GM12878 (cell line): ENCODE data around the gene NAALADL1. TPM values are rescaled to one million over a fixed set of nuclear protein-coding genes. Genes with fewer than 3 reads are reported as not detected.

ENCODE experiments used
- ATAC-seq: fragments of 200-7000 bp; cut with Tn5 transposase; 3 replicates; pipeline ENCODE4 v1.9.1; 2020; ENCODE audit warnings: mild to moderate bottlenecking, moderate library complexity
- BruUV-seq: library from RNA; stranded (reverse); fragments of 400-500 nt; replicated peaks from 2 replicates; lab custom pipeline; 2021; lab: Mats Ljungman, UMichigan
- CTCF ChIA-PET: fragments of 300-600 bp; sonication (Branson Sonifier 250); formaldehyde crosslinking; extraction: SDS; loops from one replicate; lab custom pipeline; 2021; ENCODE audit warnings: inconsistent platforms; lab: Yijun Ruan, JAX
- POLR2A ChIA-PET: fragments of 350-600 bp; formaldehyde crosslinking; extraction: SDS; loops from one replicate; lab custom pipeline; 2021; ENCODE audit warnings: inconsistent platforms; lab: Charles Lee
- RAD21 ChIA-PET: fragments of 300-600 bp; sonication (Branson Sonifier 250); formaldehyde crosslinking; loops from one replicate; lab custom pipeline; 2023; ENCODE audit warnings: antibody characterized with exemption; ENCODE audit not compliant: unreplicated experiment; lab: Charles Lee
- SMC1A ChIA-PET: fragments of 300-600 bp; sonication (Branson Sonifier 250); formaldehyde crosslinking; loops from one replicate; lab custom pipeline; 2023; ENCODE audit not compliant: unreplicated experiment, uncharacterized antibody; lab: Charles Lee
- DNase-seq: peaks from one replicate; pipeline ENCODE4 v3.0.0-alpha.2; 2011; ENCODE audit warnings: low read depth, low spot score
- FAIRE-seq: peaks from 3 replicates; lab custom pipeline; 2011; peaks lifted over from hg19 to GRCh38; lab: Jason Lieb, UNC
- H2AFZ ChIP-seq: 2 replicates; pipeline ENCODE4 v1.6.0; 2011; ENCODE audit warnings: low read depth, low read length, control low read depth; ENCODE audit not compliant: control insufficient read depth
- H3K27ac ChIP-seq: 2 replicates; pipeline ENCODE4 v1.5.1; 2011; ENCODE audit warnings: control low read depth; ENCODE audit not compliant: control insufficient read depth, insufficient read depth
- H3K27me3 ChIP-seq, 2 experiments: replicated peaks in 1 of 2; 2 replicates each; pipeline versions ENCODE4 v1.6.0 to v1.6.1; 2011; ENCODE audit warnings: low read length in 1 of 2; ENCODE audit not compliant: control insufficient read depth in 2 of 2, insufficient read depth in 2 of 2
- H3K36me3 ChIP-seq, 2 experiments: 2 replicates each; pipeline ENCODE4 v1.5.1; 2011; ENCODE audit warnings: low read length in 1 of 2; ENCODE audit not compliant: control insufficient read depth in 2 of 2, insufficient read depth in 2 of 2
- H3K4me1 ChIP-seq: 2 replicates; pipeline ENCODE4 v1.6.1; 2011; ENCODE audit warnings: mild to moderate bottlenecking, low read length, moderate library complexity, mixed read lengths; ENCODE audit not compliant: control insufficient read depth, insufficient read depth
- H3K4me2 ChIP-seq: 2 replicates; pipeline ENCODE4 v1.6.0; 2011; ENCODE audit warnings: control low read depth; ENCODE audit not compliant: control insufficient read depth, insufficient read depth
- H3K4me3 ChIP-seq: fragments of 200-600 bp; sonication (generic); 2 replicates; pipeline ENCODE4 v1.5.1; 2016
- H3K79me2 ChIP-seq: 2 replicates; pipeline ENCODE4 v1.6.0; 2011; ENCODE audit warnings: low read length; ENCODE audit not compliant: control insufficient read depth, insufficient read depth
- H3K9ac ChIP-seq: 2 replicates; pipeline ENCODE4 v1.8.0; 2011; ENCODE audit warnings: low read length, control low read depth, mixed read lengths; ENCODE audit not compliant: control insufficient read depth, insufficient read depth
- H3K9me3 ChIP-seq: replicated peaks from 3 replicates; pipeline ENCODE4 v1.5.1; 2011; ENCODE audit warnings: mild to moderate bottlenecking, low read length; ENCODE audit not compliant: control insufficient read depth, insufficient read depth
- H4K20me1 ChIP-seq: 2 replicates; pipeline ENCODE4 v1.6.0; 2011; ENCODE audit not compliant: control insufficient read depth, insufficient read depth
- SRF ChIP-seq, 2 experiments: IDR thresholded peaks; 2 replicates each; pipeline ENCODE4 v1.6.1; 2011; ENCODE audit warnings: low read depth in 2 of 2, low read length in 2 of 2, mild to moderate bottlenecking in 1 of 2, moderate library complexity in 1 of 2
- SUZ12 ChIP-seq: fragments of 200-600 bp; sonication (generic); IDR thresholded peaks from one replicate; pipeline ENCODE4 v1.6.1; 2018; ENCODE audit warnings: antibody characterized with exemption, mild to moderate bottlenecking; ENCODE audit not compliant: unreplicated experiment
- WGBS: methylation state at CpG from one replicate; pipeline ENCODE4 v1.1.6; 2016; ENCODE audit warnings: low lambda C conversion rate; ENCODE audit not compliant: insufficient replicate concordance, insufficient coverage; ENCODE audit errors: missing lambda C conversion rate; 5-methylcytosine and 5-hydroxymethylcytosine counted together
- in situ Hi-C: fragments of 300-500 bp; cut with MboI; formaldehyde crosslinking; loops from 9 replicates; pipeline ENCODE4 v1.14.3; 2018; ENCODE audit warnings: mixed read lengths
- intact Hi-C: fragments of 100-400 bp; cut with micrococcal nuclease; formaldehyde crosslinking; loops from one replicate; pipeline ENCODE4 v1.14.2; 2022; ENCODE audit not compliant: unreplicated experiment
- polyA plus RNA-seq, 11 experiments: library from polyadenylated mRNA; depleted of rRNA in 4 of 11; unstranded in 6 of 11; stranded (reverse) in 5 of 11; fragments of >200 nt; fragmentation: Nextera tagmentation in 4 of 11; fragmentation: Illumina TruSeq in 1 of 11; extraction: Ambion mirVana in 4 of 11; extraction: Trizol in 1 of 11; gene quantifications; 1 replicate in 1 of 11; 2 replicates in 10 of 11; pipeline versions ENCODE4 v1.2.1 to v1.2.3, GENCODE V29; 2011 to 2016; ENCODE audit warnings: inconsistent platforms in 2 of 11, missing spikeins in 2 of 11, low read depth in 1 of 11
- total RNA-seq, 4 experiments: library from RNA; depleted of rRNA in 3 of 4; stranded (reverse); fragments of >200 nt in 3 of 4; fragmentation: Illumina TruSeq in 1 of 4; extraction: Trizol in 1 of 4; gene quantifications; 2 replicates each; pipeline versions ENCODE4 v1.2.1 to v1.2.3, GENCODE V29; 2013 to 2021
- TF ChIP-seq, protein P1 (sequence below): fragments of 450-650 bp; IDR thresholded peaks from 2 replicates; pipeline ENCODE4 v1.6.1; 2018; ENCODE audit warnings: mild to moderate bottlenecking, low read depth, moderate library complexity; ENCODE audit not compliant: partially characterized antibody

Gene NAALADL1
- total and polyA plus RNA-seq, 10 of the 15 experiments (the other 5 are each of a cell fraction or from before 2014, with no cell fraction given) = 0.77 to 5.5 (median 1.5) TPM

DNA sequence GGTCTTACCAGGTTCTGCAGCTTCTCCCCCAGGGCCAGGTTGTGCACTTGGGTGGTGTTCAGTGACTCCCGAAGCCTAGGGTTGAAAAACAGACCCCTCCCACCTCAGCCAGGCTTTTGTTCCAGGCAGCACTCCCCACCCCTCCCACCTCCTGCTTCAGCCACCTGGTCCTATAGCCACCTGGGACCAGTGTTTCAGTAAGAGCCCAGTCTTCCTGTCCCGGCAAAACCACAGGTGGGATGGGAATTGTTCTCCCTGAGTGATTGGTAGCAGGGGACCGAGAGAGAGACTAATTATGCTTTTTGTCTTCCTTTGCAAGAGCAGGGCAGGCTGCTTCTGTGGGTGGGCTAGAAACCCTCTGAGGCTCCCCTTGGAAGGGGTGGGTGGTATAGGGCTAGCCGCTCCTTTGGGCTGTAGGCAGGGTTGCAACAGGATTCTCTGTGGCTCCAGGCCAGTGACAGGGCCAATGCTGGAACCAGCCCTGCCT is 8.5 kb upstream of the NAALADL1 start (continued):
- TF ChIP-seq, protein P1, sequence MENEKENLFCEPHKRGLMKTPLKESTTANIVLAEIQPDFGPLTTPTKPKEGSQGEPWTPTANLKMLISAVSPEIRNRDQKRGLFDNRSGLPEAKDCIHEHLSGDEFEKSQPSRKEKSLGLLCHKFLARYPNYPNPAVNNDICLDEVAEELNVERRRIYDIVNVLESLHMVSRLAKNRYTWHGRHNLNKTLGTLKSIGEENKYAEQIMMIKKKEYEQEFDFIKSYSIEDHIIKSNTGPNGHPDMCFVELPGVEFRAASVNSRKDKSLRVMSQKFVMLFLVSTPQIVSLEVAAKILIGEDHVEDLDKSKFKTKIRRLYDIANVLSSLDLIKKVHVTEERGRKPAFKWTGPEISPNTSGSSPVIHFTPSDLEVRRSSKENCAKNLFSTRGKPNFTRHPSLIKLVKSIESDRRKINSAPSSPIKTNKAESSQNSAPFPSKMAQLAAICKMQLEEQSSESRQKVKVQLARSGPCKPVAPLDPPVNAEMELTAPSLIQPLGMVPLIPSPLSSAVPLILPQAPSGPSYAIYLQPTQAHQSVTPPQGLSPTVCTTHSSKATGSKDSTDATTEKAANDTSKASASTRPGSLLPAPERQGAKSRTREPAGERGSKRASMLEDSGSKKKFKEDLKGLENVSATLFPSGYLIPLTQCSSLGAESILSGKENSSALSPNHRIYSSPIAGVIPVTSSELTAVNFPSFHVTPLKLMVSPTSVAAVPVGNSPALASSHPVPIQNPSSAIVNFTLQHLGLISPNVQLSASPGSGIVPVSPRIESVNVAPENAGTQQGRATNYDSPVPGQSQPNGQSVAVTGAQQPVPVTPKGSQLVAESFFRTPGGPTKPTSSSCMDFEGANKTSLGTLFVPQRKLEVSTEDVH = no peak

GRCh38 chr11:65066315-65066714 is 8.0 kb upstream of the NAALADL1 start:
- Histone ChIP-seq H4K20me1 (no peaks in the 10 kb centered on the region), H3K4me3 (no peak overlapping the region), H3K4me2 (no peak overlapping the region), H3K27ac (no peak overlapping the region), H3K9me3 (no peaks in the 10 kb centered on the region), H3K4me1 (peaks cover 1% of the 10 kb centered on the region), H2AFZ (no peak overlapping the region), H3K36me3 (no peaks in the 10 kb centered on the region), H3K79me2 (no peaks in the 10 kb centered on the region), H3K9ac (no peak overlapping the region), H3K27me3 (no peaks in the 10 kb centered on the region)
- TF ChIP-seq SUZ12 (no peak), SRF (IDR thresholded peaks at IDR 0.05; ENCODE audit: low read depth in 2 of 2, low read length in 2 of 2) (0 out of 4 replicates have a peak, but pooled peaks of 1 of the 2 experiments have one; percentile 10)
- DNase-seq = no peak
- POLR2A ChIA-PET = interaction anchor here (0.7 kb wide), 1 partner anchor 181 kb away, joined by 3 read pairs; no protein-coding TSS in a partner anchor
- intact Hi-C loops = no loop called here
- ATAC-seq = no peak
- FAIRE-seq = no peak
- no TSS peak for BruUV-seq
- WGBS = 82% methylated on average over 11 of the region's 11 CpGs
- SMC1A ChIA-PET = interaction anchor here (0.6 to 1.0 kb wide), 2 partner anchors 17 to 266 kb away, joined by 3 to 4 read pairs; partner anchors contain the start of gene CDCA5
- CTCF ChIA-PET = no interaction called here
- RAD21 ChIA-PET = no interaction called here
- in situ Hi-C loops = no loop called here
